BLaER1 (cell line): Measurements from ENCODE around the gene DNAAF6.
"Not testable (repeated sequence)": the region's sequence is repeated elsewhere in the genome, so short reads cannot be mapped to it uniquely, and the experiment has no call there.

Experiments
- H3K27ac ChIP-seq: shearing (Covaris generic); formaldehyde crosslinking; 2 replicates; pipeline ENCODE4 v1.8.1; 2022
- H3K27me3 ChIP-seq: shearing (Covaris generic); formaldehyde crosslinking; 2 replicates; pipeline ENCODE4 v1.8.1; 2022
- H3K36me3 ChIP-seq: shearing (Covaris generic); formaldehyde crosslinking; 2 replicates; pipeline ENCODE4 v1.8.1; 2022
- H3K4me1 ChIP-seq: shearing (Covaris generic); formaldehyde crosslinking; 2 replicates; pipeline ENCODE4 v1.8.1; 2022
- H3K4me2 ChIP-seq: shearing (Covaris generic); formaldehyde crosslinking; 2 replicates; pipeline ENCODE4 v1.8.1; 2022
- H3K4me3 ChIP-seq: shearing (Covaris generic); formaldehyde crosslinking; 2 replicates; pipeline ENCODE4 v1.8.1; 2022
- H3K9ac ChIP-seq: shearing (Covaris generic); formaldehyde crosslinking; 2 replicates; pipeline ENCODE4 v1.8.1; 2022
- H3K9me3 ChIP-seq: shearing (Covaris generic); formaldehyde crosslinking; 2 replicates; pipeline ENCODE4 v1.8.1; 2022
- H4K20me1 ChIP-seq: shearing (Covaris generic); formaldehyde crosslinking; 2 replicates; pipeline ENCODE4 v1.8.1; 2022
- Cebpa-rat ChIP-seq: shearing (Covaris generic); IDR thresholded peaks from 2 replicates; pipeline ENCODE4 v1.8.1; 2022

DNAAF6 gene

GRCh38 chrX:107205770-107206696, at the start of gene DNAAF6, which contains the start of gene NUP62CL:
DNAAF6 (plus strand) TSS chrX:107206611; CDS start chrX:107212876, 6,265 bp downstream.
NUP62CL (minus strand) TSS chrX:107206433; CDS start chrX:107175146, 31,287 bp downstream.
- H3K4me3 ChIP-seq = peak within 1 kb of the TSS; percentile 70
- H3K9me3 ChIP-seq = no peaks in the 10 kb centered on the region
- H3K27ac ChIP-seq = no peak within 1 kb of the TSS
- H3K4me2 ChIP-seq = peak within 1 kb of the TSS; percentile 81
- H3K36me3 ChIP-seq = no peaks in the 10 kb centered on the region
- no peaks in the 10 kb centered on the region; the same call in 1 of the 2 replicates for H4K20me1 ChIP-seq
- H3K9ac ChIP-seq = peak within 1 kb of the TSS; percentile 57; the same call in 1 of the 2 replicates
- TF ChIP-seq Cebpa-rat = no peak
- H3K27me3 ChIP-seq = peaks cover 53% of the 10 kb centered on the region
- H3K4me1 ChIP-seq = 0 out of 2 replicates have a peak, but pooled peaks cover 7% of the 10 kb centered on the region

- not testable (repeated sequence) for H3K9me3 ChIP-seq, H3K4me3 ChIP-seq, H4K20me1 ChIP-seq, H3K9ac ChIP-seq, H3K36me3 ChIP-seq, H3K4me2 ChIP-seq, H3K4me1 ChIP-seq, H3K27ac ChIP-seq
- peaks cover 22% of the 10 kb centered on the region for H3K27me3 ChIP-seq
Observed at GRCh38 chrX:107157618-107158017, 48.8 kb upstream of the DNAAF6 start.

- Histone ChIP-seq H4K20me1 (no peaks in the 10 kb centered on the region), H3K27ac (no peak overlapping the region), H3K4me3 (no peak overlapping the region), H3K4me1 (no peaks in the 10 kb centered on the region), H3K9ac (no peak overlapping the region), H3K4me2 (no peak overlapping the region), H3K27me3 (peaks cover 49% of the 10 kb centered on the region), H3K9me3 (no peaks in the 10 kb centered on the region), H3K36me3 (no peaks in the 10 kb centered on the region)
- TF ChIP-seq Cebpa-rat = no peak
Observed at GRCh38 chrX:107167163-107167921, 39.1 kb upstream of the DNAAF6 start.

- no peak overlapping the region for H3K4me3 ChIP-seq
- H3K36me3 ChIP-seq = no peaks in the 10 kb centered on the region
- H3K4me1 ChIP-seq = no peaks in the 10 kb centered on the region
- H3K27me3 ChIP-seq = peaks cover 51% of the 10 kb centered on the region
- H3K9me3 ChIP-seq = no peaks in the 10 kb centered on the region
- no peak overlapping the region for H3K27ac ChIP-seq
- no peak for TF ChIP-seq Cebpa-rat
- H3K4me2 ChIP-seq = no peak overlapping the region
- no peak overlapping the region for H3K9ac ChIP-seq
- no peaks in the 10 kb centered on the region for H4K20me1 ChIP-seq
Observed at GRCh38 chrX:107168257-107168656, 38.2 kb upstream of the DNAAF6 start.

GRCh38 chrX:107168712-107169111, 37.7 kb upstream of the DNAAF6 start:
- TF ChIP-seq Cebpa-rat = no peak
- Histone ChIP-seq H3K4me2 (no peak overlapping the region), H3K4me1 (no peaks in the 10 kb centered on the region), H3K4me3 (no peak overlapping the region), H3K27me3 (peaks cover 56% of the 10 kb centered on the region), H3K9ac (no peak overlapping the region), H3K27ac (no peak overlapping the region), H3K36me3 (no peaks in the 10 kb centered on the region), H3K9me3 (no peaks in the 10 kb centered on the region), H4K20me1 (no peaks in the 10 kb centered on the region)

- Histone ChIP-seq H3K4me1 (no peaks in the 10 kb centered on the region), H3K36me3 (no peaks in the 10 kb centered on the region), H3K4me3 (no peak overlapping the region), H3K9ac (no peak overlapping the region), H3K4me2 (no peak overlapping the region), H3K27ac (no peak overlapping the region), H3K27me3 (peaks cover 72% of the 10 kb centered on the region), H4K20me1 (no peaks in the 10 kb centered on the region), H3K9me3 (no peaks in the 10 kb centered on the region)
- TF ChIP-seq Cebpa-rat = no peak
Observed at GRCh38 chrX:107171369-107172102, 34.9 kb upstream of the DNAAF6 start.

- Histone ChIP-seq H3K4me1 (no peaks in the 10 kb centered on the region), H3K36me3 (no peaks in the 10 kb centered on the region), H3K27ac (no peak overlapping the region), H3K9me3 (peaks cover 8% of the 10 kb centered on the region; the same call in 1 of the 2 replicates), H4K20me1 (no peaks in the 10 kb centered on the region), H3K4me2 (no peak overlapping the region), H3K27me3 (peaks cover 77% of the 10 kb centered on the region), H3K4me3 (no peak overlapping the region), H3K9ac (no peak overlapping the region)
- TF ChIP-seq Cebpa-rat = no peak
Observed at GRCh38 chrX:107197319-107197718, 9.1 kb upstream of the DNAAF6 start.

- H4K20me1 ChIP-seq, H3K4me3 ChIP-seq, H3K9ac ChIP-seq, H3K4me1 ChIP-seq, H3K36me3 ChIP-seq, H3K9me3 ChIP-seq, H3K4me2 ChIP-seq, H3K27ac ChIP-seq: not testable (repeated sequence)
- peaks cover 76% of the 10 kb centered on the region for H3K27me3 ChIP-seq
Observed at GRCh38 chrX:107198074-107198473, 8.3 kb upstream of the DNAAF6 start.

- Histone ChIP-seq H3K36me3 (no peaks in the 10 kb centered on the region), H3K4me2 (no peak overlapping the region), H4K20me1 (no peaks in the 10 kb centered on the region; the same call in 1 of the 2 replicates), H3K27ac (no peak overlapping the region), H3K4me3 (no peak overlapping the region), H3K9me3 (peaks cover 8% of the 10 kb centered on the region; the same call in 1 of the 2 replicates), H3K9ac (no peak overlapping the region), H3K4me1 (no peaks in the 10 kb centered on the region), H3K27me3 (peaks cover 72% of the 10 kb centered on the region)
- no peak for TF ChIP-seq Cebpa-rat
Observed at GRCh38 chrX:107199491-107199890, 6.9 kb upstream of the DNAAF6 start.
